HEK293T (cell line): Measurements from ENCODE around the gene HPCAL4.

Experiments
- CTCF ChIA-PET: fragments of 350-600 bp; formaldehyde crosslinking; extraction: SDS; loops from one replicate; lab custom pipeline; 2021; ENCODE audit warnings: antibody characterized with exemption, inconsistent platforms; lab: Yijun Ruan, JAX
- POLR2A ChIA-PET: fragments of 350-600 bp; formaldehyde crosslinking; extraction: SDS; loops from one replicate; lab custom pipeline; 2020; ENCODE audit warnings: antibody characterized with exemption, inconsistent platforms; lab: Yijun Ruan, JAX
- DNase-seq: peaks from one replicate; pipeline ENCODE4 v3.0.0; 2012; ENCODE audit warnings: mixed read lengths; ENCODE audit errors: extremely low spot score
- ARNT ChIP-seq: fragments of 450-650 bp; IDR thresholded peaks from 2 replicates; pipeline ENCODE4 v1.6.1; 2017; ENCODE audit warnings: mild to moderate bottlenecking
- BHLHE40 ChIP-seq: fragments of 450-650 bp; IDR thresholded peaks from 2 replicates; pipeline ENCODE4 v1.6.1; 2016; ENCODE audit warnings: mild to moderate bottlenecking, moderate library complexity, borderline replicate concordance
- ELF4 ChIP-seq: fragments of 450-650 bp; IDR thresholded peaks from 2 replicates; pipeline ENCODE4 v1.6.1; 2017; ENCODE audit warnings: antibody characterized with exemption
- FOXA1 ChIP-seq: fragments of 450-650 bp; IDR thresholded peaks from 2 replicates; pipeline ENCODE4 v1.6.1; 2016; ENCODE audit warnings: mild to moderate bottlenecking
- FOXK2 ChIP-seq: fragments of 450-650 bp; IDR thresholded peaks from 2 replicates; pipeline ENCODE4 v1.6.1; 2016; ENCODE audit warnings: mild to moderate bottlenecking
- HDGF ChIP-seq: fragments of 450-650 bp; IDR thresholded peaks from 2 replicates; pipeline ENCODE4 v1.6.1; 2017; ENCODE audit warnings: antibody characterized with exemption, borderline replicate concordance
- L3MBTL2 ChIP-seq: fragments of 450-650 bp; conservative IDR thresholded peaks from 2 replicates; pipeline ENCODE4 v1.6.1; 2016; ENCODE audit warnings: mild to moderate bottlenecking
- LEF1 ChIP-seq: fragments of 450-650 bp; IDR thresholded peaks from 2 replicates; pipeline ENCODE4 v1.6.1; 2017; ENCODE audit warnings: mild to moderate bottlenecking, borderline replicate concordance
- NFRKB ChIP-seq: fragments of 450-650 bp; IDR thresholded peaks from 2 replicates; pipeline ENCODE4 v1.6.1; 2016; ENCODE audit warnings: mild to moderate bottlenecking, moderate library complexity
- PKNOX1 ChIP-seq: fragments of 450-650 bp; IDR thresholded peaks from 2 replicates; pipeline ENCODE4 v1.6.1; 2016
- SUZ12 ChIP-seq: fragments of 450-650 bp; IDR thresholded peaks from 2 replicates; pipeline ENCODE4 v1.6.1; 2016; ENCODE audit warnings: mild to moderate bottlenecking
- TARDBP ChIP-seq: fragments of 450-650 bp; IDR thresholded peaks from 2 replicates; pipeline ENCODE4 v1.6.1; 2016
- ZNF384 ChIP-seq: fragments of 450-650 bp; IDR thresholded peaks from 2 replicates; pipeline ENCODE4 v1.6.1; 2016

The HPCAL4 gene

GRCh38 chr1:39628807-39629350 lies 62.4 kb downstream of the HPCAL4 start:
- POLR2A ChIA-PET: no interaction called here
- no peak for DNase-seq
- CTCF ChIA-PET: no interaction called here
- TF ChIP-seq ELF4 (no peak), ZNF384 (no peak), FOXK2 (no peak), HDGF (no peak), FOXA1 (no peak), PKNOX1 (no peak), LEF1 (no peak), TARDBP (no peak), BHLHE40 (no peak), L3MBTL2 (no peak), SUZ12 (no peak), ARNT (no peak), NFRKB (no peak)
